ENCODE data around the gene PLBD1.

DNA sequence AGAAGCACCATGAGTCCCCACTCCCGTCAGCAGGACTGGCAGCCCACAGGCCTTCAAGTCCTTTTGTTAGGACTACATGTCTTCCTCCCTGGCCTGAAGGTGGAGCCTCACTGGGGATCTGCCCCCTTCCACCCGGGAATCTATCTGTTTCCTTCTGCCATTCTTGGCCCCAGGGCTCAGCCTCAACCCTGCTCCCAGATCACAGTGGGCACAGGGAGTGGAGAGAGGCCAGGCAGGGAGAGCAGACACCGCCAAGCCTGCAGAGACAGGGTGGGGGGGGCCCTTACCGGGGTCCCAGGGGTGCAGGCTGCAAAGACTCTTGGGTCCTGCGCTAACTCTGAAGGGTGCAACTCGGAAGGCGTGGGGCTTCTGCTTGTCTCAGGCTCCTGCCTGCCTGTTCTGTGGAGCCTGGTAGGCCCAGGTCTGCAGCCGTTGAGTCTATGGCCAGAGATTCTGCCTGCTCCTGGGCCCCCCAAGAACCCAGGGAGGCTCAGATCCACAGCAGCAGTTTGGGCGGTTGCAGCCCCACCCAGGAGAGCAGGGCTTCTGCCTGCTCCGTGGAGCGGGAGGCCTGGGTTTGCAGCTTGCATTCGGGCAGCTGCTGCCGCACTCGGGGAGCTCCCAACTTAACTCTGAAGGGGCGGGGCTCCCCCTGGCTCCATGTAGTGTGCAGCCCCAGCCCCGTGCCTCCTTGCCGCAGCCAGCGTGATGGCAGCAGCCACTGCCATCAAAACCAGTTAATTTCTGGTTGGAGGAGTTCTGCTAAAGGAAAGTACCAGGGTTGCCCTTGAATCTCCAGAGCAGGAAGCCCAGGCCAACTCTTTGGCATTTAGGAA is 21.7 kb upstream of the PLBD1 start:
- TF ChIP-seq, protein P1, sequence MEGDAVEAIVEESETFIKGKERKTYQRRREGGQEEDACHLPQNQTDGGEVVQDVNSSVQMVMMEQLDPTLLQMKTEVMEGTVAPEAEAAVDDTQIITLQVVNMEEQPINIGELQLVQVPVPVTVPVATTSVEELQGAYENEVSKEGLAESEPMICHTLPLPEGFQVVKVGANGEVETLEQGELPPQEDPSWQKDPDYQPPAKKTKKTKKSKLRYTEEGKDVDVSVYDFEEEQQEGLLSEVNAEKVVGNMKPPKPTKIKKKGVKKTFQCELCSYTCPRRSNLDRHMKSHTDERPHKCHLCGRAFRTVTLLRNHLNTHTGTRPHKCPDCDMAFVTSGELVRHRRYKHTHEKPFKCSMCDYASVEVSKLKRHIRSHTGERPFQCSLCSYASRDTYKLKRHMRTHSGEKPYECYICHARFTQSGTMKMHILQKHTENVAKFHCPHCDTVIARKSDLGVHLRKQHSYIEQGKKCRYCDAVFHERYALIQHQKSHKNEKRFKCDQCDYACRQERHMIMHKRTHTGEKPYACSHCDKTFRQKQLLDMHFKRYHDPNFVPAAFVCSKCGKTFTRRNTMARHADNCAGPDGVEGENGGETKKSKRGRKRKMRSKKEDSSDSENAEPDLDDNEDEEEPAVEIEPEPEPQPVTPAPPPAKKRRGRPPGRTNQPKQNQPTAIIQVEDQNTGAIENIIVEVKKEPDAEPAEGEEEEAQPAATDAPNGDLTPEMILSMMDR (IDR thresholded peaks at IDR 0.05) = no peak
- TF ChIP-seq, protein P2, sequence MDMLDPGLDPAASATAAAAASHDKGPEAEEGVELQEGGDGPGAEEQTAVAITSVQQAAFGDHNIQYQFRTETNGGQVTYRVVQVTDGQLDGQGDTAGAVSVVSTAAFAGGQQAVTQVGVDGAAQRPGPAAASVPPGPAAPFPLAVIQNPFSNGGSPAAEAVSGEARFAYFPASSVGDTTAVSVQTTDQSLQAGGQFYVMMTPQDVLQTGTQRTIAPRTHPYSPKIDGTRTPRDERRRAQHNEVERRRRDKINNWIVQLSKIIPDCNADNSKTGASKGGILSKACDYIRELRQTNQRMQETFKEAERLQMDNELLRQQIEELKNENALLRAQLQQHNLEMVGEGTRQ (CRISPR knock-in tag; IDR thresholded peaks at IDR 0.05) = no peak
- TF ChIP-seq ZNF232 (CRISPR knock-in tag; IDR thresholded peaks at IDR 0.05) (no peak), NR1H2 (CRISPR knock-in tag; IDR thresholded peaks at IDR 0.05) (no peak), GABPB1 (CRISPR knock-in tag; IDR thresholded peaks at IDR 0.05) (no peak), KAT7 (CRISPR knock-in tag; IDR thresholded peaks at IDR 0.05; ENCODE audit: borderline replicate concordance) (no peak)
- TF ChIP-seq, protein P3, sequence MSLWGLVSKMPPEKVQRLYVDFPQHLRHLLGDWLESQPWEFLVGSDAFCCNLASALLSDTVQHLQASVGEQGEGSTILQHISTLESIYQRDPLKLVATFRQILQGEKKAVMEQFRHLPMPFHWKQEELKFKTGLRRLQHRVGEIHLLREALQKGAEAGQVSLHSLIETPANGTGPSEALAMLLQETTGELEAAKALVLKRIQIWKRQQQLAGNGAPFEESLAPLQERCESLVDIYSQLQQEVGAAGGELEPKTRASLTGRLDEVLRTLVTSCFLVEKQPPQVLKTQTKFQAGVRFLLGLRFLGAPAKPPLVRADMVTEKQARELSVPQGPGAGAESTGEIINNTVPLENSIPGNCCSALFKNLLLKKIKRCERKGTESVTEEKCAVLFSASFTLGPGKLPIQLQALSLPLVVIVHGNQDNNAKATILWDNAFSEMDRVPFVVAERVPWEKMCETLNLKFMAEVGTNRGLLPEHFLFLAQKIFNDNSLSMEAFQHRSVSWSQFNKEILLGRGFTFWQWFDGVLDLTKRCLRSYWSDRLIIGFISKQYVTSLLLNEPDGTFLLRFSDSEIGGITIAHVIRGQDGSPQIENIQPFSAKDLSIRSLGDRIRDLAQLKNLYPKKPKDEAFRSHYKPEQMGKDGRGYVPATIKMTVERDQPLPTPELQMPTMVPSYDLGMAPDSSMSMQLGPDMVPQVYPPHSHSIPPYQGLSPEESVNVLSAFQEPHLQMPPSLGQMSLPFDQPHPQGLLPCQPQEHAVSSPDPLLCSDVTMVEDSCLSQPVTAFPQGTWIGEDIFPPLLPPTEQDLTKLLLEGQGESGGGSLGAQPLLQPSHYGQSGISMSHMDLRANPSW (CRISPR knock-in tag; conservative IDR thresholded peaks at IDR 0.05; ENCODE audit: low read depth) = no peak
- TF ChIP-seq, protein P4, sequence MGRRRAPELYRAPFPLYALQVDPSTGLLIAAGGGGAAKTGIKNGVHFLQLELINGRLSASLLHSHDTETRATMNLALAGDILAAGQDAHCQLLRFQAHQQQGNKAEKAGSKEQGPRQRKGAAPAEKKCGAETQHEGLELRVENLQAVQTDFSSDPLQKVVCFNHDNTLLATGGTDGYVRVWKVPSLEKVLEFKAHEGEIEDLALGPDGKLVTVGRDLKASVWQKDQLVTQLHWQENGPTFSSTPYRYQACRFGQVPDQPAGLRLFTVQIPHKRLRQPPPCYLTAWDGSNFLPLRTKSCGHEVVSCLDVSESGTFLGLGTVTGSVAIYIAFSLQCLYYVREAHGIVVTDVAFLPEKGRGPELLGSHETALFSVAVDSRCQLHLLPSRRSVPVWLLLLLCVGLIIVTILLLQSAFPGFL (CRISPR knock-in tag; IDR thresholded peaks at IDR 0.05; ENCODE audit: borderline replicate concordance) = no peak
- TF ChIP-seq, protein P5, sequence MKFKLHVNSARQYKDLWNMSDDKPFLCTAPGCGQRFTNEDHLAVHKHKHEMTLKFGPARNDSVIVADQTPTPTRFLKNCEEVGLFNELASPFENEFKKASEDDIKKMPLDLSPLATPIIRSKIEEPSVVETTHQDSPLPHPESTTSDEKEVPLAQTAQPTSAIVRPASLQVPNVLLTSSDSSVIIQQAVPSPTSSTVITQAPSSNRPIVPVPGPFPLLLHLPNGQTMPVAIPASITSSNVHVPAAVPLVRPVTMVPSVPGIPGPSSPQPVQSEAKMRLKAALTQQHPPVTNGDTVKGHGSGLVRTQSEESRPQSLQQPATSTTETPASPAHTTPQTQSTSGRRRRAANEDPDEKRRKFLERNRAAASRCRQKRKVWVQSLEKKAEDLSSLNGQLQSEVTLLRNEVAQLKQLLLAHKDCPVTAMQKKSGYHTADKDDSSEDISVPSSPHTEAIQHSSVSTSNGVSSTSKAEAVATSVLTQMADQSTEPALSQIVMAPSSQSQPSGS (CRISPR knock-in tag; IDR thresholded peaks at IDR 0.05; ENCODE audit: borderline replicate concordance, low read depth) = no peak
- TF ChIP-seq, protein P6, sequence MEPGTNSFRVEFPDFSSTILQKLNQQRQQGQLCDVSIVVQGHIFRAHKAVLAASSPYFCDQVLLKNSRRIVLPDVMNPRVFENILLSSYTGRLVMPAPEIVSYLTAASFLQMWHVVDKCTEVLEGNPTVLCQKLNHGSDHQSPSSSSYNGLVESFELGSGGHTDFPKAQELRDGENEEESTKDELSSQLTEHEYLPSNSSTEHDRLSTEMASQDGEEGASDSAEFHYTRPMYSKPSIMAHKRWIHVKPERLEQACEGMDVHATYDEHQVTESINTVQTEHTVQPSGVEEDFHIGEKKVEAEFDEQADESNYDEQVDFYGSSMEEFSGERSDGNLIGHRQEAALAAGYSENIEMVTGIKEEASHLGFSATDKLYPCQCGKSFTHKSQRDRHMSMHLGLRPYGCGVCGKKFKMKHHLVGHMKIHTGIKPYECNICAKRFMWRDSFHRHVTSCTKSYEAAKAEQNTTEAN (CRISPR knock-in tag; IDR thresholded peaks at IDR 0.05) = no peak

Measured in WTC11 (cell line).